ENCODE results near the gene NOP9. TPM values are rescaled to one million over a fixed set of nuclear protein-coding genes. Genes with fewer than 3 reads are reported as not detected.

The NOP9 gene
- total RNA-seq, 1 donor from 2014 or later = 21.4 TPM

DNA sequence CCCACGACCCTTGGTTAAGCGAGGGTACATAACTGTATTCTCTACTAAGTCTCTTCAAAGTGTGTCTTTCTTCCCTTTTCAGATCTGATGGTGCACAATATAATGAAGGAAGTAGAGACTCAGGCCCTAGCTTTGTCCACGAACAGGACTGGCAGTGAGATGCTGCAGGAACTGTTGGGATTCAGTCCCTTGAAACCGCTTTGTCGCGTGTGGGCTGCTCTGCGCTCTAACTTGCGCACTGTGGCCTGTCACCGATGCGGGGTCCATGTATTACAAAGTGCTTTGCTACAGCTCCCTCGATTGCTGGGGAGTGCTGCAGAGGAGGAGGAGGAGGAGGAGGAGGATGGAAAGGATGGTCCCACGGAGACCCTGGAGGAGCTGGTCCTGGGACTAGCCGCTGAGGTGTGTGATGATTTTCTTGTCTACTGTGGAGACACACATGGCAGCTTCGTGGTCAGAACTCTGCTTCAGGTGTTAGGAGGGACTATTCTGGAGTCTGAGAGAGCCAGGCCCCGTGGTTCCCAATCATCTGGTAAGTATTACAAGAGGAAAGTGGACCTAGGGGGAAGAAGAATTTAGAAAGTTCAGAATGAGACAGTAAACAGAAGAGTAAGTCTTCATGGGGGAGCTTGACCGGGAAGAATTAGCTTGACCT lies 803 bp downstream of the NOP9 start:
- no peaks in the 10 kb centered on the region for H3K27me3 ChIP-seq
- H3K4me3 ChIP-seq = peak overlapping the region; percentile 73
- intact Hi-C loops (cut with DNase I) = no loop called here
- peaks cover 32% of the 10 kb centered on the region for H3K4me1 ChIP-seq
- TF ChIP-seq, protein P1, sequence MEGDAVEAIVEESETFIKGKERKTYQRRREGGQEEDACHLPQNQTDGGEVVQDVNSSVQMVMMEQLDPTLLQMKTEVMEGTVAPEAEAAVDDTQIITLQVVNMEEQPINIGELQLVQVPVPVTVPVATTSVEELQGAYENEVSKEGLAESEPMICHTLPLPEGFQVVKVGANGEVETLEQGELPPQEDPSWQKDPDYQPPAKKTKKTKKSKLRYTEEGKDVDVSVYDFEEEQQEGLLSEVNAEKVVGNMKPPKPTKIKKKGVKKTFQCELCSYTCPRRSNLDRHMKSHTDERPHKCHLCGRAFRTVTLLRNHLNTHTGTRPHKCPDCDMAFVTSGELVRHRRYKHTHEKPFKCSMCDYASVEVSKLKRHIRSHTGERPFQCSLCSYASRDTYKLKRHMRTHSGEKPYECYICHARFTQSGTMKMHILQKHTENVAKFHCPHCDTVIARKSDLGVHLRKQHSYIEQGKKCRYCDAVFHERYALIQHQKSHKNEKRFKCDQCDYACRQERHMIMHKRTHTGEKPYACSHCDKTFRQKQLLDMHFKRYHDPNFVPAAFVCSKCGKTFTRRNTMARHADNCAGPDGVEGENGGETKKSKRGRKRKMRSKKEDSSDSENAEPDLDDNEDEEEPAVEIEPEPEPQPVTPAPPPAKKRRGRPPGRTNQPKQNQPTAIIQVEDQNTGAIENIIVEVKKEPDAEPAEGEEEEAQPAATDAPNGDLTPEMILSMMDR (IDR thresholded peaks at IDR 0.05) = no peak
- peaks cover 47% of the 10 kb centered on the region for H3K36me3 ChIP-seq
- ATAC-seq (no peak), DNase-seq (no peak)
- peak overlapping the region; percentile 89 for H3K27ac ChIP-seq
- H3K9me3 ChIP-seq = no peaks in the 10 kb centered on the region

DNA sequence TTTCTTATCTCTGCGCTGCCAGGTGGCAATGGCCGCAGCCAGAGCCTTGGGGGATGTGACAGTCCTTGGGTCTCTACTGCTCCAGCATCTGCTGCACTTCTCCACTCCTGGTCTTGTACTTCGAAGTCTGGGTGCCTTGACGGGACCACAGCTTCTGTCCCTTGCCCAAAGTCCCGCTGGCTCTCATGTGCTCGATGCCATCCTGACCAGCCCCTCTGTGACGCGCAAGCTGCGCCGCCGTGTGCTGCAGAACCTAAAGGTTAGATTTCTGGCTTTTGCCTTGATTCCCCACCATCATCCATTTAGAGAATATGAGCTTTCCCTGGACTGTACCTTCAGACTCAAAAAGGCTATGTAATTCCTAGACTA lies 4.4 kb downstream of the NOP9 start:
- H3K4me1 ChIP-seq = peaks cover 15% of the 10 kb centered on the region
- no peak overlapping the region for H3K27ac ChIP-seq
- DNase-seq (no peak), ATAC-seq (no peak)
- TF ChIP-seq, protein P1 (IDR thresholded peaks at IDR 0.05) = no peak
- H3K4me3 ChIP-seq = no peak overlapping the region
- H3K9me3 ChIP-seq = no peaks in the 10 kb centered on the region
- intact Hi-C loops (cut with DNase I) = no loop called here
- no peaks in the 10 kb centered on the region for H3K27me3 ChIP-seq
- H3K36me3 ChIP-seq = peaks cover 57% of the 10 kb centered on the region

DNA sequence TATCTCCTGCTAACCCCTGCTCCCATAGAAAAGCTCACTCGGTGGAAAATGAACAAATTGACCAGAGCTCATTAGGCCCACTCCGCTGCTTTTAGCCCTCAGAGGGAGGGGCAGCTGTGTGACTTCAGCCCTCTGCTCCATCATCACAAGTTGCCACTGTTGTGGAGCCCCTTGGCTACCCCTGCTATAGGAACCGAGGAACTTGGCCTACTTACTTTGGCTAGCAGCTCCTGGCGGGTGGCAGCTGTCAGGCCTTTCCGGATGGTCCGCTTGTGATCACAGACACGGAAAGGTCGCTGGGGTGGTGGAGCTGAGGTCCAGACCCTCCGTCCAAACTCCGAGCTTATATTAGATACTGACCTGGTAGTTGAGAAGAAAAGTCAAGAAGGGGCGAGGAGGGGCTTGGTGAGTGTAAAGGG lies 7.5 kb downstream of the NOP9 start:
- H3K36me3 ChIP-seq = peaks cover 52% of the 10 kb centered on the region
- ATAC-seq (no peak), DNase-seq (no peak)
- intact Hi-C loops (cut with DNase I) = no loop called here
- no peaks in the 10 kb centered on the region for H3K9me3 ChIP-seq
- H3K27me3 ChIP-seq = no peaks in the 10 kb centered on the region
- H3K27ac ChIP-seq = no peak overlapping the region
- H3K4me1 ChIP-seq = peaks cover 32% of the 10 kb centered on the region
- H3K4me3 ChIP-seq = no peak overlapping the region
- TF ChIP-seq, protein P1 (IDR thresholded peaks at IDR 0.05) = no peak

DNA sequence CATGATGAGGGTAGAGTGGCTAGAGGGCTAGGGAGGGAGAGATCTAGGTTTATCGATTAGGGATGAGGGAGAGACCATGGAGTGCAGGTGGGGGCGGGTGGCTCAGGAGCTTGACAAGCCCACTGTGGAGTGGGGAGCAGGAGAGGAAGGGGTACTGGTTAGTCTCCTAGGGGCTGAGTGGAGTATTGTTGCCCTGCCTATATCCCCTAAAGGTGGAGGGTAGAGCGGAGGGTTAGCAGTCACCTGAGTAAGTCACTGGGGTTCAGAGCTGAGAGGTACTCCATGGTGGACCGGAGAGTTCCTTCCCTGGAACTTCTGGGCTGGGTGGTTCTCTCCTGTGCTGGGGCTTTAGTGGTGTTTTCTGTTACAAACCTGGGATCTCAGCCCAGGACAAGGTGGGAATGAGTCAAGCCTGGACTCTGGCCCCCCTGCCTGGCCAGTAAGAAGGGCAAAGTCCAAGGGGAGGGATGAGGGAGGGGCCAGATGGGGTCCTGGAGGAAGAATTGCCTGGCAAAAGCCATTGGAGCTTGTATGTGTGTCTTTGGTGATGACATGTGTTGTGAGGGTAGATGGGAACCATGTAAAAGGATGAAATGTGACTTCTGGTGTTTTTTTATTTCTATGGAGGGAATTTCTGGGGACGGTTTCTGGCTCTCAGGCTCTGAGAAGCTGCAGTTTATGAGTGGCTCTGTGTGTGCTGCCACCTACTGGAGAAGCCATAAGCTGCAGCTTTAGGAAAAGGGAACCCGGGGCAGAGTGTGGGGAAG lies 8.1 kb downstream of the NOP9 start, which contains the start of gene CIDEB:
CIDEB (minus strand) TSS at position 403 of the 767 bp plus-strand sequence; CDS start at position 284, 119 bp downstream.
- H3K4me3 ChIP-seq = no peak within 1 kb of the TSS
- no peaks in the 10 kb centered on the region for H3K9me3 ChIP-seq
- peaks cover 46% of the 10 kb centered on the region for H3K36me3 ChIP-seq
- peaks cover 38% of the 10 kb centered on the region for H3K4me1 ChIP-seq
- H3K27me3 ChIP-seq = no peaks in the 10 kb centered on the region
- ATAC-seq (peak; percentile 63), DNase-seq (no peak)
- intact Hi-C loops (cut with DNase I) = no loop called here
- no peak within 1 kb of the TSS for H3K27ac ChIP-seq
- TF ChIP-seq, protein P1 (IDR thresholded peaks at IDR 0.05) = peak; percentile 95

DNA sequence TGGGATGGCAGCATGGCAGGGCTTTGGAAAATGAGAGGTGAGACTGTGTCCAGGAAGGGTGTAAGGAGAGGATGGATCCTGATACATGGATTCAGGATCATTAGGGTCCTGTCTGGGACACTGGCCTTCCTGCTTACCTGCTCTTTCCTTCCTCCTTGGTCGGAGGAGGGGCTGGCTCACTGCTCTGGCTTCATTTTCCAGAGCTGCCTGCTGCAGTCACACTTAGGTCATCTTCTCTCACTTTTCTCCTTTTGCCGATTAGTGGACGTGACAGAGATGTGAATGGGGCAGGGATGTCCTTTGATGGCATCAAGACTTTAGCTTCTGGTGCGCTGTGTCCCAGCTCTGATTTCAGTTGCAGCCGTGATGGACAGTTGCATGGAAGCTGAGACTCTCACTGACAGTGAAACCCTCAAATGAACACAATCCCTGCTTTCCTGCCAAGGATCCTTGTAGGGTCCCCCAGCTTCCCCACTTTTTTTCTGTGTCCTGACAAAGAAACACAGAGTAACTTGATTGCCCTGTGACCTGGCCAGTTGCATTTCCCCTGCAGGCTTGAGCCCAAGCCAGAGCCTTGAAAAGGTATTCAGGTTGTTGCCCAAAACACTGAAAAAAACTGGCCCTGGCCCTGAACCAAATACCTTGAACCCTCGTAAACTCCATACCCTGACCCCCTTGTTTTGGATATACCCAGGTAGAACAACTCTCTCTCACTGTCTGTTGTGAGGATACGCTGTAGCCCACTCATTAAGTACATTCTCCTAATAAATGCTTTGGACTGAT lies 8.9 kb downstream of the NOP9 start:
- Histone ChIP-seq H3K4me3 (no peak overlapping the region), H3K27ac (no peak overlapping the region), H3K9me3 (no peaks in the 10 kb centered on the region), H3K36me3 (peaks cover 38% of the 10 kb centered on the region), H3K27me3 (no peaks in the 10 kb centered on the region), H3K4me1 (peaks cover 44% of the 10 kb centered on the region)
- TF ChIP-seq, protein P1 (IDR thresholded peaks at IDR 0.05) = peak; percentile 13
- DNase-seq (no peak), ATAC-seq (no peak)
- intact Hi-C loops (cut with DNase I) = no loop called here
